ENCODE results near the gene DOCK2. TPM values are rescaled to one million over a fixed set of nuclear protein-coding genes. Genes with fewer than 3 reads are reported as not detected.
A peak's percentile ranks its signal among the peaks of the same experiment; 100 is the strongest.

Gene DOCK2
- total and polyA plus RNA-seq, 9 of the 15 experiments (the other 6 are each of a cell fraction or from before 2014, with no cell fraction given): 4.5 to 42.6 (median 20.5) TPM

DNA sequence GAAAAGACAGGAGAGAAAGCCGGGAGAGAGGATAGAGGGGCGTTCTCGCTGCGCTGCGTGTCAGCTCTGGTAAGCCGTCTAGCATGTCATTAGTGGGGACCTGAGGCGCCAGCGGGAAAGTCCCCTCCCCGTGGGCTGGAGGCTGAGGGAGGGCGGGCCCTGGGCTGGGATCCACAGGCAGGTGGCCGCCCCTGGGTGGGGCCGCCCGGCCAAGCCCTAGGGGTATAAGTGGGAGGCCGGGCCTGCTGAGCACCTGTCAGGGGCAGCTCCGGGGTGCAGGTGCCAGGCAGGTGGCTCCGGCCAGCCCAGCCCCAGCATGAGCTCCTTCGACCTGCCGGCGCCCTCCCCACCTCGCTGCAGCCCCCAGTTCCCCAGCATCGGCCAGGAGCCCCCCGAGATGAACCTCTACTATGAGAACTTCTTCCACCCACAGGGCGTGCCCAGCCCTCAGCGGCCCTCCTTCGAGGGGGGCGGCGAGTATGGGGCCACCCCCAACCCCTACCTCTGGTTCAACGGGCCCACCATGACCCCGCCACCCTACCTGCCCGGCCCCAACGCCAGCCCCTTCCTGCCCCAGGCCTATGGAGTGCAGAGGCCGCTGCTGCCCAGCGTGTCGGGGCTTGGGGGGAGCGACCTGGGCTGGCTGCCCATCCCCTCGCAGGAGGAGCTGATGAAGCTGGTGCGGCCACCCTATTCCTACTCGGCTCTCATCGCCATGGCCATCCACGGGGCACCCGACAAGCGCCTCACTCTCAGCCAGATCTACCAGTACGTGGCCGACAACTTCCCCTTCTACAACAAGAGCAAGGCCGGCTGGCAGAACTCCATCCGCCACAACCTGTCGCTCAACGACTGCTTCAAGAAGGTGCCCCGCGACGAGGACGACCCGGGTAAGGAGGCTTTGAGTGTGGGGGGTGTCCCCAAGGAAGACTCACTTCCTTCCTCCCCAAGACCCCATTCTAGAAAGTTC, 468.9 kb downstream of the DOCK2 start, which contains the start of gene FOXI1:
TSS of gene FOXI1 (plus strand) at position 256 of the 970 bp plus-strand sequence. CDS start at position 317, 61 bp downstream.
- FAIRE-seq: no peak
- in situ Hi-C loops (cut with MboI) (no loop called here), intact Hi-C loops (cut with micrococcal nuclease) (loop anchor here (5.0 to 10.0 kb wide), 2 partner anchors 46 to 519 kb away; no protein-coding TSS in a partner anchor)
- peak; percentile 49; the same call in 2 of the 3 replicates for ATAC-seq
- Histone ChIP-seq H3K9me3 (replicated peaks; ENCODE audit: control insufficient read depth, insufficient read depth, low read depth, low read length) (no peaks in the 10 kb centered on the region), H3K4me2 (ENCODE audit: insufficient read depth, low read length) (no peak within 1 kb of the TSS), H3K27me3 (ENCODE audit: control insufficient read depth in 2 of 2, insufficient read depth in 2 of 2, low read length in 2 of 2) (peaks cover 0 to 50% of the 10 kb centered on the region in 2 experiments; a peak in 3 of 5 replicates), H4K20me1 (replicated peaks; ENCODE audit: control insufficient read depth, insufficient read depth, low read length) (peaks cover 17% of the 10 kb centered on the region), H3K4me1 (replicated peaks in 1 of 2; ENCODE audit: control insufficient read depth in 2 of 2, insufficient read depth in 2 of 2, low read length in 2 of 2) (peaks cover 0 to 3% of the 10 kb centered on the region in 2 experiments; a peak in 1 of 5 replicates), H3K79me2 (ENCODE audit: control insufficient read depth, insufficient read depth, low read length) (no peaks in the 10 kb centered on the region), H3K9ac (ENCODE audit: insufficient read depth in 1 of 2, low read depth in 2 of 2, low read length in 2 of 2) (no peak within 1 kb of the TSS), H3K9me1 (ENCODE audit: control insufficient read depth, insufficient read depth, low read length) (no peaks in the 10 kb centered on the region), H2AFZ (ENCODE audit: low read depth, low read length) (no peak within 1 kb of the TSS), H3K27ac (ENCODE audit: extremely low read depth, low read depth, low read length) (no peak within 1 kb of the TSS), H3K36me3 (ENCODE audit: control insufficient read depth, insufficient read depth, low read length) (no peaks in the 10 kb centered on the region), H3K4me3 (no peak within 1 kb of the TSS)
- WGBS (ENCODE audit: insufficient coverage, low coverage, missing lambda C conversion rate): 11% methylated on average over 42 of the region's 53 CpGs
- TF ChIP-seq, protein P1, sequence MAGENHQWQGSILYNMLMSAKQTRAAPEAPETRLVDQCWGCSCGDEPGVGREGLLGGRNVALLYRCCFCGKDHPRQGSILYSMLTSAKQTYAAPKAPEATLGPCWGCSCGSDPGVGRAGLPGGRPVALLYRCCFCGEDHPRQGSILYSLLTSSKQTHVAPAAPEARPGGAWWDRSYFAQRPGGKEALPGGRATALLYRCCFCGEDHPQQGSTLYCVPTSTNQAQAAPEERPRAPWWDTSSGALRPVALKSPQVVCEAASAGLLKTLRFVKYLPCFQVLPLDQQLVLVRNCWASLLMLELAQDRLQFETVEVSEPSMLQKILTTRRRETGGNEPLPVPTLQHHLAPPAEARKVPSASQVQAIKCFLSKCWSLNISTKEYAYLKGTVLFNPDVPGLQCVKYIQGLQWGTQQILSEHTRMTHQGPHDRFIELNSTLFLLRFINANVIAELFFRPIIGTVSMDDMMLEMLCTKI (IDR thresholded peaks at IDR 0.05; ENCODE audit: partially characterized antibody): no peak
- no peak for TF ChIP-seq ZNF143 (CRISPR knock-in tag; IDR thresholded peaks at IDR 0.05)
- TF ChIP-seq CCAR2 (IDR thresholded peaks at IDR 0.05; ENCODE audit: low read depth, low read length): no peak
- TF ChIP-seq, protein P2, sequence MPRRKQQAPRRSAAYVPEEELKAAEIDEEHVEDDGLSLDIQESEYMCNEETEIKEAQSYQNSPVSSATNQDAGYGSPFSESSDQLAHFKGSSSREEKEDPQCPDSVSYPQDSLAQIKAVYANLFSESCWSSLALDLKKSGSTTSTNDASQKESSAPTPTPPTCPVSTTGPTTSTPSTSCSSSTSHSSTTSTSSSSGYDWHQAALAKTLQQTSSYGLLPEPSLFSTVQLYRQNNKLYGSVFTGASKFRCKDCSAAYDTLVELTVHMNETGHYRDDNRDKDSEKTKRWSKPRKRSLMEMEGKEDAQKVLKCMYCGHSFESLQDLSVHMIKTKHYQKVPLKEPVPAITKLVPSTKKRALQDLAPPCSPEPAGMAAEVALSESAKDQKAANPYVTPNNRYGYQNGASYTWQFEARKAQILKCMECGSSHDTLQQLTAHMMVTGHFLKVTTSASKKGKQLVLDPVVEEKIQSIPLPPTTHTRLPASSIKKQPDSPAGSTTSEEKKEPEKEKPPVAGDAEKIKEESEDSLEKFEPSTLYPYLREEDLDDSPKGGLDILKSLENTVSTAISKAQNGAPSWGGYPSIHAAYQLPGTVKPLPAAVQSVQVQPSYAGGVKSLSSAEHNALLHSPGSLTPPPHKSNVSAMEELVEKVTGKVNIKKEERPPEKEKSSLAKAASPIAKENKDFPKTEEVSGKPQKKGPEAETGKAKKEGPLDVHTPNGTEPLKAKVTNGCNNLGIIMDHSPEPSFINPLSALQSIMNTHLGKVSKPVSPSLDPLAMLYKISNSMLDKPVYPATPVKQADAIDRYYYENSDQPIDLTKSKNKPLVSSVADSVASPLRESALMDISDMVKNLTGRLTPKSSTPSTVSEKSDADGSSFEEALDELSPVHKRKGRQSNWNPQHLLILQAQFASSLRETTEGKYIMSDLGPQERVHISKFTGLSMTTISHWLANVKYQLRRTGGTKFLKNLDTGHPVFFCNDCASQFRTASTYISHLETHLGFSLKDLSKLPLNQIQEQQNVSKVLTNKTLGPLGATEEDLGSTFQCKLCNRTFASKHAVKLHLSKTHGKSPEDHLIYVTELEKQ (CRISPR knock-in tag; IDR thresholded peaks at IDR 0.05): no peak
- TF ChIP-seq SOX6 (IDR thresholded peaks at IDR 0.05): no peak
- no peak for TF ChIP-seq ZNF77 (CRISPR knock-in tag; IDR thresholded peaks at IDR 0.05)
- no peak for TF ChIP-seq ZNF282 (CRISPR knock-in tag; IDR thresholded peaks at IDR 0.05)
- no peak for TF ChIP-seq SIX5 (IDR thresholded peaks at IDR 0.05; ENCODE audit: borderline replicate concordance in 1 of 2, insufficient read depth in 1 of 2, low read depth in 1 of 2, low read length in 2 of 2)
- TF ChIP-seq, protein P3, sequence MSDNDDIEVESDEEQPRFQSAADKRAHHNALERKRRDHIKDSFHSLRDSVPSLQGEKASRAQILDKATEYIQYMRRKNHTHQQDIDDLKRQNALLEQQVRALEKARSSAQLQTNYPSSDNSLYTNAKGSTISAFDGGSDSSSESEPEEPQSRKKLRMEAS (CRISPR knock-in tag; IDR thresholded peaks at IDR 0.05): no peak
- TF ChIP-seq, protein P4, sequence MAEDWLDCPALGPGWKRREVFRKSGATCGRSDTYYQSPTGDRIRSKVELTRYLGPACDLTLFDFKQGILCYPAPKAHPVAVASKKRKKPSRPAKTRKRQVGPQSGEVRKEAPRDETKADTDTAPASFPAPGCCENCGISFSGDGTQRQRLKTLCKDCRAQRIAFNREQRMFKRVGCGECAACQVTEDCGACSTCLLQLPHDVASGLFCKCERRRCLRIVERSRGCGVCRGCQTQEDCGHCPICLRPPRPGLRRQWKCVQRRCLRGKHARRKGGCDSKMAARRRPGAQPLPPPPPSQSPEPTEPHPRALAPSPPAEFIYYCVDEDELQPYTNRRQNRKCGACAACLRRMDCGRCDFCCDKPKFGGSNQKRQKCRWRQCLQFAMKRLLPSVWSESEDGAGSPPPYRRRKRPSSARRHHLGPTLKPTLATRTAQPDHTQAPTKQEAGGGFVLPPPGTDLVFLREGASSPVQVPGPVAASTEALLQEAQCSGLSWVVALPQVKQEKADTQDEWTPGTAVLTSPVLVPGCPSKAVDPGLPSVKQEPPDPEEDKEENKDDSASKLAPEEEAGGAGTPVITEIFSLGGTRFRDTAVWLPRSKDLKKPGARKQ (CRISPR knock-in tag; IDR thresholded peaks at IDR 0.05): no peak
- no peak for TF ChIP-seq NR2F6 (CRISPR knock-in tag; IDR thresholded peaks at IDR 0.05)
- TF ChIP-seq DIDO1 (tag; IDR thresholded peaks at IDR 0.05; ENCODE audit: low read depth): no peak
- peak in 1 of 4 experiments; percentile 17 for DNase-seq (ENCODE audit: extremely low read depth in 1 of 4, low spot score in 3 of 4)
- BruUV-seq (replicated peaks): no TSS peak
- CTCF ChIA-PET (ENCODE audit: low intra/inter-chr PET ratio): no interaction called here
- POLR2A ChIA-PET: interaction anchor here (0.6 kb wide), 2 partner anchors 34 to 245 kb away, joined by 3 read pairs; no protein-coding TSS in a partner anchor

All from K562 (cell line).